Measurements from ENCODE around the gene CRB3. TPM values are rescaled to one million over a fixed set of nuclear protein-coding genes. Genes with fewer than 3 reads are reported as not detected.

Gene CRB3
- total RNA-seq, 4 donors from 2014 or later: 10.2 TPM; not detected in 3

DNA sequence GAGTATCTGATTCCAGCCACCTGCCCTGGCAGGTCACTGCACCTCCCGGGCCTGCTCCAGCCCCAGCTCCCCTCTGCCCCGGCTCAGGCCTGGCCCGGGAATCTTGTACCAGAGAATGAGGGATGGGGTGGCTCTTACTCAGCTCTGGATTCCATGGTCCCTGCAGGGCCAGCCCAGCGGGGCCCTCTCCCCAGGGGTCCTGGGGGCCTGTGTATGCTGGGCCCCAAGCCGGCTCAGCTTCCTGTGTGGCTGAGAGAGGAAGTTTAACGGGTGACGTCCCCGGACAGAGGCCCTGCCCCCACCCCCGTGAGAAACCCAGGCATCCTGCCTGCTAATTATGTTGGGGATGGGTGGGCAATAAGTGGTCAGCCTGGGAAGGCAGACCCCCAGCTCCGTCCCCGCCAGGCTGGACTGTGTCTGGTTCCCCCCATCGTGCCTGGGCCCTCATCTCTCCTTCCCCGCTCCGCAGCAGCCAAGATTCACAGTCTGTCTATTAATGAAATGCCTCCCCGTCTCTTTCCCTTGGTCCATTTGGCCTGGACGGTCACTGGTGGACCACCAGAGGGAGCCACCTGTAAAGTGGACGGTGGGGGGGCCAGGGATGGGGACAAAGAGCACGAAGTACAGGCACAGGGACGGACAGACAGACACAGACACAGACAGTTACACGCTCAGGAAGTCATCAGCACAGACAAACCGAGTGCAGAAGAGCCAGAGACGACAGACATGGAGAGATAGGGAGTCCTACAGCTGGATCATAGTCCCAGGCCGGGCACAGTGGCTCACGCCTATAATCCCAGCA lies 17.7 kb downstream of the CRB3 start, which contains the start of gene DENND1C:
DENND1C (minus strand) TSS at position 247 of the 802 bp plus-strand sequence; CDS start at position 155, 92 bp downstream.
- H3K9me3 ChIP-seq: no peaks in the 10 kb centered on the region
- no peaks in the 10 kb centered on the region for H3K36me3 ChIP-seq
- H3K27me3 ChIP-seq: peaks cover 0 to 3% of the 10 kb centered on the region in 2 donors
- no peak for DNase-seq
- H3K27ac ChIP-seq: no peak within 1 kb of the TSS
- peaks cover 0 to 4% of the 10 kb centered on the region in 2 donors for H3K4me1 ChIP-seq
- no peak within 1 kb of the TSS for H3K4me3 ChIP-seq
- TF ChIP-seq POLR2A (IDR thresholded peaks at IDR 0.05): no peak
- TF ChIP-seq, protein P1, sequence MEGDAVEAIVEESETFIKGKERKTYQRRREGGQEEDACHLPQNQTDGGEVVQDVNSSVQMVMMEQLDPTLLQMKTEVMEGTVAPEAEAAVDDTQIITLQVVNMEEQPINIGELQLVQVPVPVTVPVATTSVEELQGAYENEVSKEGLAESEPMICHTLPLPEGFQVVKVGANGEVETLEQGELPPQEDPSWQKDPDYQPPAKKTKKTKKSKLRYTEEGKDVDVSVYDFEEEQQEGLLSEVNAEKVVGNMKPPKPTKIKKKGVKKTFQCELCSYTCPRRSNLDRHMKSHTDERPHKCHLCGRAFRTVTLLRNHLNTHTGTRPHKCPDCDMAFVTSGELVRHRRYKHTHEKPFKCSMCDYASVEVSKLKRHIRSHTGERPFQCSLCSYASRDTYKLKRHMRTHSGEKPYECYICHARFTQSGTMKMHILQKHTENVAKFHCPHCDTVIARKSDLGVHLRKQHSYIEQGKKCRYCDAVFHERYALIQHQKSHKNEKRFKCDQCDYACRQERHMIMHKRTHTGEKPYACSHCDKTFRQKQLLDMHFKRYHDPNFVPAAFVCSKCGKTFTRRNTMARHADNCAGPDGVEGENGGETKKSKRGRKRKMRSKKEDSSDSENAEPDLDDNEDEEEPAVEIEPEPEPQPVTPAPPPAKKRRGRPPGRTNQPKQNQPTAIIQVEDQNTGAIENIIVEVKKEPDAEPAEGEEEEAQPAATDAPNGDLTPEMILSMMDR (IDR thresholded peaks at IDR 0.05): peak in 1 of 4 experiments; percentile 4
- intact Hi-C loops (cut with DNase I; ENCODE audit: low total_unique reads): no loop called here

DNA sequence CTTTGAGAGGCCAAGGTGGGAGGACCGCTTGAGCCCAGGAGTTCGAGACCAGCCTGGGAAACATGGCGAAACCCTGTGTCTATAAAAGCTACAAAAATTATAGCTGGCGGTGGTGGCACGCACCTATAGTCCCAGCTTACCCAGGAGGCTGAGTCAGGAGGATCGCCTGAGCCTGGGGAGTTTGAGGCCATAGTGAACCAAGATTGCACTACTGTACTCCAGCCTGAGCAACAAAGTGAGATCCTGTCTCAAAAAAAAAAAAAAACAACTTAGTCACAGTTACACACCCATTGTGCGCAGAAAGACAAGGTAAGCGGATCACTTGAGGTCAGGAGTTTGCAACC lies 18.2 kb downstream of the CRB3 start:
- H3K27me3 ChIP-seq: no peaks in the 10 kb centered on the region
- no peaks in the 10 kb centered on the region for H3K9me3 ChIP-seq
- intact Hi-C loops (cut with DNase I; ENCODE audit: low total_unique reads): no loop called here
- DNase-seq: no peak
- H3K36me3 ChIP-seq: no peaks in the 10 kb centered on the region
- H3K4me3 ChIP-seq: no peak overlapping the region
- H3K4me1 ChIP-seq: no peaks in the 10 kb centered on the region
- no peak overlapping the region for H3K27ac ChIP-seq
- no peak for TF ChIP-seq POLR2A (IDR thresholded peaks at IDR 0.05)
- TF ChIP-seq, protein P1 (IDR thresholded peaks at IDR 0.05): no peak

DNA sequence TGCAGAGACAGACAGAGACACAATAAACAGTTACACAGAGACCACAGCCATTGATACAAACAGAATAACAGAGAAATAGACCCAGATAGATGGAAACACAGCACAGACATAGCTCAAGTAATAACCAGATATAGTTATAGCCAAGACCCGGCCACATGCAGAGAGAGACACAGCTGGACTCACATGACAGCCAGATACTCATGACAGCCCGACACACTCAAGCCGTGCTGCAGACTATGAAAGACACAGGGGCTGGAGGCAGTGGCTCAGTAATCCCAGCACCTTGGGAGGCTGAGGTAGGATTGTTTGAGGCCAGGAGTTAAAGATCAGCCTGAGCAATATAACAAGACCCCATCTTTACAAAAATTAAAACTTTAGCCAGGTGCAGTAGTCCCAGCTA lies 19.2 kb downstream of the CRB3 start:
- Histone ChIP-seq H3K36me3 (no peaks in the 10 kb centered on the region), H3K4me3 (no peak overlapping the region), H3K4me1 (no peaks in the 10 kb centered on the region), H3K27me3 (no peaks in the 10 kb centered on the region), H3K27ac (no peak overlapping the region), H3K9me3 (no peaks in the 10 kb centered on the region)
- no peak for DNase-seq
- intact Hi-C loops (cut with DNase I; ENCODE audit: low total_unique reads): no loop called here
- TF ChIP-seq, protein P1 (IDR thresholded peaks at IDR 0.05): no peak
- TF ChIP-seq POLR2A (IDR thresholded peaks at IDR 0.05): no peak

DNA sequence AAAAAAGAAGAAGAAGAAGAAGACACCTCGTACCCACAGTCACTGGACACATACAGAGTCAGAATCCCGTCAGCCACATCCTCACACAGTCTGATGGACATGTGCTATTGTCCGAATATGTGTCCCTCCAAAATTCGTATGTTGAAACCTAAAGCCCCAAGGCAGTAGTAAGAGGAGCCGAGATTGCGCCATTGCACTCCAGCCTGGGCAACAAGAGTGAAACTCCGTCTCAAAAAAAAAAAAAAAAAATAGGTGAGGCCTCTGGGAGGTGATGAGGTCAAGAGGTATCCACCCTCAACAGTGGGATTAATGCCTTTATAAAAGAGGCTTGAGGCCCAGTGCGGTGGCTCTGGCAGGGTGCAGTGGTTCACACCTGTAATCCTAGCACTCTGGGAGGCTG lies 20.2 kb downstream of the CRB3 start:
- no peak for DNase-seq
- Histone ChIP-seq H3K27ac (no peak overlapping the region), H3K36me3 (no peaks in the 10 kb centered on the region), H3K27me3 (no peaks in the 10 kb centered on the region), H3K4me3 (no peak overlapping the region), H3K9me3 (no peaks in the 10 kb centered on the region), H3K4me1 (no peaks in the 10 kb centered on the region)
- intact Hi-C loops (cut with DNase I; ENCODE audit: low total_unique reads): no loop called here
- TF ChIP-seq POLR2A (IDR thresholded peaks at IDR 0.05): no peak
- TF ChIP-seq, protein P1 (IDR thresholded peaks at IDR 0.05): no peak

DNA sequence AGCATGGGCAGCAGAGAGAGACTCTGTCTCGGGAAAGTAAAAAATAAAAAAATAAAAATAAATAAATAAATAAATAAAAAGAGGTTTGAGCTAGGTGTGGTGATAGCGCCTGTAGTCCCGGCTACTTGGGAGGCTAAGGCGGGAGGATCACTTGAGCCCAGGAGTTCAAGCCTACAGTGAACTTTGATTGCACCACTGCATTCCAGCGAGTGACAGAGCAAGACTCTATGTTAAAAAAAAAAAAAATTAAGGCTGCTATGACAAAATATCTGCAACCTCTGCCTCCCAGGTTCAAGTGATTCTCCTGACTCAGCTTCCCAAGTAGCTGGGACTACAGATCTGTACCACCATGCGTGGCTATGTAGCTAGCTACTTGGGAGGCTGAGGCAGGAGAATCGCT lies 20.8 kb downstream of the CRB3 start:
- Histone ChIP-seq H3K27me3 (no peaks in the 10 kb centered on the region), H3K27ac (no peak overlapping the region), H3K36me3 (no peaks in the 10 kb centered on the region), H3K9me3 (no peaks in the 10 kb centered on the region), H3K4me1 (no peaks in the 10 kb centered on the region), H3K4me3 (no peak overlapping the region)
- intact Hi-C loops (cut with DNase I; ENCODE audit: low total_unique reads): no loop called here
- no peak for DNase-seq
- no peak for TF ChIP-seq POLR2A (IDR thresholded peaks at IDR 0.05)
- TF ChIP-seq, protein P1 (IDR thresholded peaks at IDR 0.05): no peak

Data from uterus (tissue), 4 donors.